OCI-LY7 (cell line): ENCODE results near the gene ARHGAP26. TPM values are rescaled to one million over a fixed set of nuclear protein-coding genes. Genes with fewer than 3 reads are reported as not detected.

Source experiments
- BruUV-seq: library from RNA; stranded (reverse); fragments of 400-500 nt; replicated peaks from 2 replicates; lab custom pipeline; 2021; lab: Mats Ljungman, UMichigan
- CTCF ChIA-PET: fragments of 300-600 bp; sonication (Branson Sonifier 250); formaldehyde crosslinking; loops from one replicate; lab custom pipeline; 2022; ENCODE audit warnings: antibody characterized with exemption; ENCODE audit not compliant: unreplicated experiment; lab: Charles Lee
- POLR2A ChIA-PET: fragments of 300-600 bp; sonication (Branson Sonifier 250); formaldehyde crosslinking; loops from one replicate; lab custom pipeline; 2022; ENCODE audit warnings: antibody characterized with exemption; lab: Charles Lee
- DNase-seq: peaks from one replicate; pipeline ENCODE4 v3.0.0-alpha.2; 2015; ENCODE audit warnings: low spot score
- H2AFZ ChIP-seq: fragments of 200-600 bp; sonication (generic), shearing (Covaris generic); 2 replicates; pipeline ENCODE4 v1.6.1; 2014; ENCODE audit warnings: mild to moderate bottlenecking, antibody characterized with exemption, low read length, moderate library complexity
- H3K27ac ChIP-seq: fragments of 200-600 bp; sonication (generic); 2 replicates; pipeline ENCODE4 v1.5.1; 2014; ENCODE audit warnings: mixed run types, low read depth, mild to moderate bottlenecking, moderate library complexity, low read length, inconsistent platforms; ENCODE audit not compliant: poor library complexity, severe bottlenecking
- H3K36me3 ChIP-seq: fragments of 200-600 bp; sonication (generic); 2 replicates; pipeline ENCODE4 v1.6.1; 2014; ENCODE audit warnings: mild to moderate bottlenecking, antibody characterized with exemption, low read length, moderate library complexity, mixed read lengths; ENCODE audit not compliant: insufficient read depth
- H3K4me1 ChIP-seq: fragments of 200-600 bp; sonication (generic); 2 replicates; pipeline ENCODE4 v1.5.1; 2014; ENCODE audit warnings: mild to moderate bottlenecking, low read length; ENCODE audit not compliant: insufficient read depth, poor library complexity, severe bottlenecking
- H3K4me2 ChIP-seq: fragments of 200-600 bp; sonication (generic); 2 replicates; pipeline ENCODE4 v1.6.1; 2014; ENCODE audit warnings: mild to moderate bottlenecking, low read length
- H3K4me3 ChIP-seq: fragments of 200-600 bp; sonication (generic); 2 replicates; pipeline ENCODE4 v1.5.1; 2014; ENCODE audit warnings: mild to moderate bottlenecking, low read depth, low read length; ENCODE audit not compliant: poor library complexity, severe bottlenecking
- H3K79me2 ChIP-seq: fragments of 200-600 bp; sonication (generic); 2 replicates; pipeline ENCODE4 v1.6.1; 2016; ENCODE audit warnings: low read depth, mild to moderate bottlenecking, low read length, moderate library complexity, mixed read lengths; ENCODE audit not compliant: insufficient read depth
- H3K9me2 ChIP-seq: fragments of 200-600 bp; sonication (generic); 2 replicates; pipeline ENCODE4 v1.6.1; 2016; ENCODE audit warnings: mild to moderate bottlenecking, low read length, mixed read lengths; ENCODE audit not compliant: insufficient read depth
- H3K9me3 ChIP-seq: fragments of 200-600 bp; sonication (generic); 2 replicates; pipeline ENCODE4 v1.6.1; 2014; ENCODE audit warnings: mild to moderate bottlenecking, mixed run types, low read length, mixed read lengths
- H4K20me1 ChIP-seq: fragments of 200-600 bp; sonication (generic); 2 replicates; pipeline ENCODE4 v1.6.1; 2014; ENCODE audit warnings: mild to moderate bottlenecking, antibody characterized with exemption, low read length, moderate library complexity, mixed read lengths; ENCODE audit not compliant: insufficient read depth
- EZH2phosphoT487 ChIP-seq: fragments of 200-600 bp; sonication (generic); IDR thresholded peaks from 2 replicates; pipeline ENCODE4 v1.6.1; 2018; ENCODE audit warnings: low read depth, borderline replicate concordance, mild to moderate bottlenecking, mixed run types, antibody characterized with exemption, low read length, moderate library complexity, mixed read lengths
- intact Hi-C: fragments of 100-400 bp; cut with micrococcal nuclease; formaldehyde crosslinking; loops from one replicate; pipeline ENCODE4 v1.10.0; 2022; ENCODE audit not compliant: unreplicated experiment
- total RNA-seq, 2 experiments: library from RNA; depleted of rRNA in 1 of 2; stranded (reverse); fragments of >200 nt in 1 of 2; shearing (Covaris generic) in 1 of 2; gene quantifications; 2 replicates each; pipeline ENCODE4 v1.2.3, GENCODE V29; 2014 to 2022
- TF ChIP-seq, protein P1 (sequence below): fragments of 200-600 bp; sonication (generic); conservative IDR thresholded peaks from 2 replicates; pipeline ENCODE4 v1.5.1; 2014; ENCODE audit warnings: mild to moderate bottlenecking, antibody characterized with exemption, low read length, moderate library complexity, mixed read lengths

ARHGAP26 gene
- total RNA-seq, 2 experiments from 2014 or later: 7.0 to 19.1 TPM

DNA sequence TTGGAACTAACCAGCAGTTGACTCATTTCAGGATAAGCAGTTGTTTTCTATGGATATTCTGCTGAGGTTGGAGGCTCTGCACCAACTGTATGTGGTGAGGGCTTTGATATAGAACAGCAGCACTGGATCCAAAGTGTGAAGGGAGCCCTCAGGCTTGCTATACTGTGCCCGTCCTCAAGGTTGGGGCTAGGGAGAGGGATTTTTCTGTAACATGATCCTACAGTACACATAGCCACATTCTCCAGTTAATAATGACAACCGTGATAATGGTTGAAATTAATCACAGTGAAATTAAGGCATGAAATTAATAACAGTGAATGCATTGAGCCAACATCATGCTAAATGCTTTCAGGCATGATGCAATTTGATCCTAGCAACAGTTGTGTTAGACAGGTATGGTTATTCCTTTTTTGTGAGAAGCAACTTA is 36.7 kb downstream of the ARHGAP26 start:
- H3K4me3 ChIP-seq: no peak overlapping the region
- H2AFZ ChIP-seq: no peak overlapping the region
- no TSS peak for BruUV-seq
- H3K9me2 ChIP-seq: no peaks in the 10 kb centered on the region
- ChIA-PET POLR2A (no interaction called here), CTCF (no interaction called here)
- H3K4me2 ChIP-seq: no peak overlapping the region
- no peaks in the 10 kb centered on the region for H3K36me3 ChIP-seq
- no peak for DNase-seq
- H3K9me3 ChIP-seq: no peaks in the 10 kb centered on the region
- no peak overlapping the region for H3K27ac ChIP-seq
- no peaks in the 10 kb centered on the region for H3K79me2 ChIP-seq
- peaks cover 16% of the 10 kb centered on the region for H3K4me1 ChIP-seq
- no peaks in the 10 kb centered on the region for H4K20me1 ChIP-seq
- no peak for TF ChIP-seq EZH2phosphoT487
- TF ChIP-seq, protein P1, sequence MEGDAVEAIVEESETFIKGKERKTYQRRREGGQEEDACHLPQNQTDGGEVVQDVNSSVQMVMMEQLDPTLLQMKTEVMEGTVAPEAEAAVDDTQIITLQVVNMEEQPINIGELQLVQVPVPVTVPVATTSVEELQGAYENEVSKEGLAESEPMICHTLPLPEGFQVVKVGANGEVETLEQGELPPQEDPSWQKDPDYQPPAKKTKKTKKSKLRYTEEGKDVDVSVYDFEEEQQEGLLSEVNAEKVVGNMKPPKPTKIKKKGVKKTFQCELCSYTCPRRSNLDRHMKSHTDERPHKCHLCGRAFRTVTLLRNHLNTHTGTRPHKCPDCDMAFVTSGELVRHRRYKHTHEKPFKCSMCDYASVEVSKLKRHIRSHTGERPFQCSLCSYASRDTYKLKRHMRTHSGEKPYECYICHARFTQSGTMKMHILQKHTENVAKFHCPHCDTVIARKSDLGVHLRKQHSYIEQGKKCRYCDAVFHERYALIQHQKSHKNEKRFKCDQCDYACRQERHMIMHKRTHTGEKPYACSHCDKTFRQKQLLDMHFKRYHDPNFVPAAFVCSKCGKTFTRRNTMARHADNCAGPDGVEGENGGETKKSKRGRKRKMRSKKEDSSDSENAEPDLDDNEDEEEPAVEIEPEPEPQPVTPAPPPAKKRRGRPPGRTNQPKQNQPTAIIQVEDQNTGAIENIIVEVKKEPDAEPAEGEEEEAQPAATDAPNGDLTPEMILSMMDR: no peak
- intact Hi-C loops: no loop called here

DNA sequence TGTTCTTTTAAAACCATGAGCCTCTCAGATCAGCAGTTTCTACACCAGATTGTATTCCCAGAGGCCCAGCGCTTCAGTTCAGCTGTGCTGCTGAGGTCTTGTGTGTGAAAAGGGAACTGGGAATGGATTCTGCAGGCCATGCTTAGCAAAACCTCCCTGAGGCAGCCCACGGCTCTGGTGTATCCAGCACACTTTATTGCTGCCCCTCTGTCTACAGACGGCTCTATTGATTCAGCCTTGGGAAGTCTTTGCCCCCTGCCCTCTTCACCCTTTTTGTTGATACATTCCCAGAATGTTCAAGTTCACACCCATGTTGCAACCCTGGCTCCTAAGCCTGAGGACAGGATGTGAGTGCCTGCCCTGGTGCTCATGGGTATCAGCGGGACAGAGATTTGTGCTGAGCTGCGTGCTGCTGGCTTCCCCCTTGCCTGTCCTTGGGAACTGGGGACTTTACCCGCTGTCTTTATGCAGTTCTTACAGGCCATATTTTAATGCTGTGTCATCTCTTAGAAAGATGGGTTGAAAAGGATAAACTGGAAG is 37.3 kb downstream of the ARHGAP26 start:
- H3K9me2 ChIP-seq: no peaks in the 10 kb centered on the region
- H3K79me2 ChIP-seq: no peaks in the 10 kb centered on the region
- H2AFZ ChIP-seq: no peak overlapping the region
- intact Hi-C loops: no loop called here
- POLR2A ChIA-PET: interaction anchor here (0.6 to 3.3 kb wide), 3 partner anchors 10 to 1138 kb away, joined by 3 to 9 read pairs (median 6); no protein-coding TSS in a partner anchor
- peaks cover 10% of the 10 kb centered on the region for H3K4me1 ChIP-seq
- CTCF ChIA-PET: no interaction called here
- BruUV-seq: no TSS peak
- H3K36me3 ChIP-seq: no peaks in the 10 kb centered on the region
- no peak overlapping the region for H3K4me2 ChIP-seq
- no peak for TF ChIP-seq EZH2phosphoT487
- TF ChIP-seq, protein P1: no peak
- DNase-seq: peak; percentile 43
- no peaks in the 10 kb centered on the region for H3K9me3 ChIP-seq
- H3K4me3 ChIP-seq: no peak overlapping the region
- no peak overlapping the region for H3K27ac ChIP-seq
- H4K20me1 ChIP-seq: no peaks in the 10 kb centered on the region

DNA sequence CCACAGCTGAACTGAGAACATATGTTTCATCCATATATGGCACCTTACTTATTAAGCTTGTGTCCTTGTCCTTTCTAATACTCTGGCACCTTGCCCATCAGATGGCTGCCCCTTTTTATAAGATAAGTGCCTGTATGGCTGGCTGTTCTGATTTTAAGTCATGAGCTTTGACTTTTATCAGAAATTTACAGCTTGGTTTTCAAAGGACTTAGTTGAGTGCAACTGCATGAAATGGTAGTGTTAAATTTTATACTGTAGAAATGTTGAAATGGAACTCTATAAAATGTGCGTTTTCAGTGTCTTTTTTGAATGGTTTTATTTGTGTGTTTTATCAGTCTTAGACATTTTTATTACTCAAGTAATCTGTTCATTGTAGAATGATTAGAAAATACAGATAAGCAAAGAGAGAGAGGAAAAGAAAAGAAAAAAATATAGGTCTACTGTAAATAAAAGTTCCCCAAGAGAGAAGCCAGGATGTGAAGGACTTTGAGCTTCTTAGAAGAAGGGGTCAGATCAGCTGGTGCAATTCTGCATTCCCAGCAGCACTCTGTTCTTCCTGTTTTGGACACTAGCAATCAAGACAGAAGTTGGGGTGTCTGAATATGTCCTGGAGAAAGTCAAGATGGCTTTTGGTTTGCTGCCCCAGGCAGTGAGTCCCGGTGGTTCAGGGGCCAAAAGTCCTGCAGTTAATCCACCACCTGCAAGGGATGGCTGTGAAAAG is 38.9 kb downstream of the ARHGAP26 start:
- Histone ChIP-seq H3K4me3 (no peak overlapping the region), H4K20me1 (no peaks in the 10 kb centered on the region), H3K79me2 (no peaks in the 10 kb centered on the region), H3K4me2 (no peak overlapping the region), H2AFZ (no peak overlapping the region), H3K27ac (no peak overlapping the region), H3K9me2 (no peaks in the 10 kb centered on the region), H3K4me1 (peaks cover 9% of the 10 kb centered on the region), H3K9me3 (no peaks in the 10 kb centered on the region), H3K36me3 (no peaks in the 10 kb centered on the region)
- no peak for DNase-seq
- TF ChIP-seq, protein P1: no peak
- TF ChIP-seq EZH2phosphoT487: no peak
- no TSS peak for BruUV-seq
- ChIA-PET POLR2A (interaction anchor here (0.6 to 3.3 kb wide), 5 partner anchors 11 to 598 kb away, joined by 3 to 9 read pairs (median 4); no protein-coding TSS in a partner anchor), CTCF (no interaction called here)
- intact Hi-C loops: no loop called here
